Upper lobe of left lung (tissue), 4 donors: Measurements from ENCODE around the gene TNS3.

ENCODE experiments used
- EP300 ChIP-seq, 4 donors: sonication (generic); formaldehyde crosslinking; IDR thresholded peaks; one replicate each; pipeline ENCODE4 v1.5.1; 2017; ENCODE audit warnings: antibody characterized with exemption in 4 of 4, control low read depth in 2 of 4
- TF ChIP-seq, protein P1 (sequence below), 6 experiments: fragments of 450-650 bp in 4 of 6; fragments of 200-600 bp in 2 of 6; sonication (generic) in 2 of 6; IDR thresholded peaks; one replicate each; pipeline ENCODE4 v1.5.1; 2016 to 2019; ENCODE audit warnings: antibody characterized with exemption in 6 of 6

DNA sequence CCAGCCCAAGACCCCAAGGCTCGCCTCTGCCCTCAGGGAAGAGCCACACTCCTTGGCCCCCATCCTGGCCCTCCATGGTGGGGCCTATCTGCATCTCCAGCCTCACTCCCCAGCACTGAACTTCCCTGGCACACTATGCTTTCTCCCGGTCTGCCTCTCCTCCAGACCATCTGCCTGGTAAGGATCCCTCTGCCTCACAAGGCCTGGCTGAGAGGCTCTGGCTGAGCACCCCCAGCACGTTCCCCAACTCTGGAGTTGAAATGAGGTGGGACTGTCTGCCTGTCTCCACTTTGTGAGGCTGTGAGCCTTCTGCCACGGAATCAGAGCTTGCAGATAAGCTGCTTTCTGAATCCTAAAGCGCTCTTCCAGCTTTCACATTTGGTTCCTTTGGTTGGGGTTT, 220.7 kb downstream of the TNS3 start:
- TF ChIP-seq, protein P1, sequence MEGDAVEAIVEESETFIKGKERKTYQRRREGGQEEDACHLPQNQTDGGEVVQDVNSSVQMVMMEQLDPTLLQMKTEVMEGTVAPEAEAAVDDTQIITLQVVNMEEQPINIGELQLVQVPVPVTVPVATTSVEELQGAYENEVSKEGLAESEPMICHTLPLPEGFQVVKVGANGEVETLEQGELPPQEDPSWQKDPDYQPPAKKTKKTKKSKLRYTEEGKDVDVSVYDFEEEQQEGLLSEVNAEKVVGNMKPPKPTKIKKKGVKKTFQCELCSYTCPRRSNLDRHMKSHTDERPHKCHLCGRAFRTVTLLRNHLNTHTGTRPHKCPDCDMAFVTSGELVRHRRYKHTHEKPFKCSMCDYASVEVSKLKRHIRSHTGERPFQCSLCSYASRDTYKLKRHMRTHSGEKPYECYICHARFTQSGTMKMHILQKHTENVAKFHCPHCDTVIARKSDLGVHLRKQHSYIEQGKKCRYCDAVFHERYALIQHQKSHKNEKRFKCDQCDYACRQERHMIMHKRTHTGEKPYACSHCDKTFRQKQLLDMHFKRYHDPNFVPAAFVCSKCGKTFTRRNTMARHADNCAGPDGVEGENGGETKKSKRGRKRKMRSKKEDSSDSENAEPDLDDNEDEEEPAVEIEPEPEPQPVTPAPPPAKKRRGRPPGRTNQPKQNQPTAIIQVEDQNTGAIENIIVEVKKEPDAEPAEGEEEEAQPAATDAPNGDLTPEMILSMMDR (IDR thresholded peaks at IDR 0.05): no peak
- no peak for TF ChIP-seq EP300 (IDR thresholded peaks at IDR 0.05)
